CD14-positive monocyte (primary cell): ENCODE data around the gene TMEM19. TPM values are rescaled to one million over a fixed set of nuclear protein-coding genes. Genes with fewer than 3 reads are reported as not detected.

Experiments
- DNase-seq, 3 donors: peaks; one replicate each; pipeline ENCODE4 v3.0.0-alpha.2; 2011 to 2022
- H2AFZ ChIP-seq: 2 replicates; pipeline ENCODE4 v1.6.0; 2012; ENCODE audit warnings: mild to moderate bottlenecking, low read depth, low read length, inconsistent platforms; ENCODE audit not compliant: insufficient read depth, poor library complexity, severe bottlenecking
- H3K27ac ChIP-seq, 2 donors: 1 replicate in 1 of 2; 2 replicates in 1 of 2; pipeline ENCODE4 v1.5.1; 2012 to 2013; ENCODE audit warnings: low read length in 2 of 2, control low read depth in 1 of 2, inconsistent platforms in 1 of 2, low read depth in 1 of 2, mild to moderate bottlenecking in 1 of 2
- H3K27me3 ChIP-seq, 2 donors: one replicate each; pipeline versions ENCODE4 v1.6.0 to v1.6.1; 2011 to 2013; ENCODE audit warnings: low read length in 2 of 2; ENCODE audit not compliant: control insufficient read depth in 2 of 2, insufficient read depth in 2 of 2
- H3K36me3 ChIP-seq, 2 donors: replicated peaks in 1 of 2; 1 replicate in 1 of 2; 2 replicates in 1 of 2; pipeline versions ENCODE4 v1.5.1 to v1.6.1; 2012 to 2013; ENCODE audit warnings: low read length in 2 of 2, control low read depth in 1 of 2, inconsistent platforms in 1 of 2, mild to moderate bottlenecking in 1 of 2; ENCODE audit not compliant: insufficient read depth in 2 of 2, control insufficient read depth in 1 of 2
- H3K4me1 ChIP-seq, 2 donors: 1 replicate in 1 of 2; 2 replicates in 1 of 2; pipeline versions ENCODE4 v1.5.1 to v1.6.1; 2012 to 2013; ENCODE audit warnings: low read length in 2 of 2, control low read depth in 1 of 2, inconsistent platforms in 1 of 2, mild to moderate bottlenecking in 1 of 2, moderate library complexity in 1 of 2; ENCODE audit not compliant: insufficient read depth in 2 of 2, control insufficient read depth in 1 of 2
- H3K4me2 ChIP-seq: replicated peaks from 2 replicates; pipeline ENCODE3; 2012; ENCODE audit warnings: low read length, moderate library complexity, mild to moderate bottlenecking; ENCODE audit not compliant: poor library complexity, severe bottlenecking; ENCODE audit errors: extremely low read depth
- H3K4me3 ChIP-seq, 3 experiments: fragments of 200-600 bp in 1 of 3; sonication (generic) in 1 of 3; replicated peaks in 1 of 3; 1 replicate in 2 of 3; 2 replicates in 1 of 3; pipeline ENCODE4 v1.5.1; 2011 to 2013; ENCODE audit warnings: low read length in 3 of 3, mild to moderate bottlenecking in 3 of 3, control low read depth in 2 of 3, low read depth in 2 of 3, inconsistent platforms in 1 of 3, moderate library complexity in 1 of 3
- H3K79me2 ChIP-seq: 2 replicates; pipeline ENCODE4 v1.6.0; 2012; ENCODE audit warnings: mild to moderate bottlenecking, control low read depth, inconsistent platforms, low read length, moderate library complexity; ENCODE audit not compliant: insufficient read depth
- H3K9ac ChIP-seq: 2 replicates; pipeline ENCODE4 v1.6.0; 2017; ENCODE audit warnings: low read length, mild to moderate bottlenecking; ENCODE audit not compliant: insufficient read depth, poor library complexity, severe bottlenecking
- H3K9me3 ChIP-seq, 2 donors: replicated peaks in 1 of 2; 1 replicate in 1 of 2; 2 replicates in 1 of 2; pipeline versions ENCODE4 v1.5.1 to v1.6.1; 2012 to 2013; ENCODE audit warnings: low read length in 2 of 2, control low read depth in 1 of 2; ENCODE audit not compliant: control insufficient read depth in 1 of 2, insufficient read depth in 1 of 2
- H4K20me1 ChIP-seq: 2 replicates; pipeline ENCODE4 v1.6.0; 2012; ENCODE audit warnings: mild to moderate bottlenecking, low read length, control low read depth, moderate library complexity; ENCODE audit not compliant: insufficient read depth
- H3K27ac Mint-ChIP-seq, 7 donors: one replicate each; pipeline ENCODE4 v1.8.0; 2020; ENCODE audit warnings: mild to moderate bottlenecking in 7 of 7, mixed read lengths in 7 of 7, moderate library complexity in 6 of 7, inconsistent platforms in 2 of 7
- H3K27me3 Mint-ChIP-seq, 3 donors: one replicate each; pipeline ENCODE4 v1.8.0; 2021 to 2022; ENCODE audit warnings: low read depth in 3 of 3, mild to moderate bottlenecking in 3 of 3, mixed read lengths in 3 of 3, moderate library complexity in 3 of 3, inconsistent platforms in 1 of 3
- H3K36me3 Mint-ChIP-seq, 2 donors: one replicate each; pipeline ENCODE4 v1.8.0; 2020; ENCODE audit warnings: mixed read lengths in 2 of 2, inconsistent platforms in 1 of 2, mild to moderate bottlenecking in 1 of 2
- H3K4me1 Mint-ChIP-seq: one replicate; pipeline ENCODE4 v1.8.0; 2020; ENCODE audit warnings: mild to moderate bottlenecking, mixed read lengths
- H3K4me3 Mint-ChIP-seq, 2 donors: one replicate each; pipeline ENCODE4 v1.8.0; 2020; ENCODE audit warnings: mild to moderate bottlenecking in 2 of 2, mixed read lengths in 2 of 2, moderate library complexity in 1 of 2
- H3K9me3 Mint-ChIP-seq, 7 donors: one replicate each; pipeline ENCODE4 v1.8.0; 2020 to 2022; ENCODE audit warnings: mixed read lengths in 7 of 7, mild to moderate bottlenecking in 6 of 7, moderate library complexity in 6 of 7, inconsistent platforms in 2 of 7
- CTCF ChIP-seq: fragments of 200-600 bp; IDR thresholded peaks from one replicate; pipeline ENCODE4 v1.8.0; 2022; ENCODE audit warnings: antibody characterized with exemption, mild to moderate bottlenecking
- WGBS: methylation state at CpG from one replicate; pipeline ENCODE4 v1.1.5; 2013; ENCODE audit warnings: missing lambda C conversion rate; ENCODE audit not compliant: insufficient coverage; 5-methylcytosine and 5-hydroxymethylcytosine counted together
- intact Hi-C, 2 donors: fragments of 100-400 bp; cut with micrococcal nuclease; formaldehyde crosslinking; loops; one replicate each; pipeline versions ENCODE4 v1.15.0 to v1.15.1; 2023
- polyA plus RNA-seq, 3 donors: library from polyadenylated mRNA; depleted of rRNA in 1 of 3; unstranded in 2 of 3; stranded (reverse) in 1 of 3; fragments of 300-500 nt in 2 of 3; fragments of >200 nt in 1 of 3; fragmentation: Illumina TruSeq in 2 of 3; gene quantifications; 1 replicate in 2 of 3; 2 replicates in 1 of 3; pipeline ENCODE4 v1.2.3, GENCODE V29; 2012 to 2021

Gene TMEM19
- polyA plus RNA-seq, 3 donors: 9.1 to 39.7 (median 25.4) TPM

GRCh38 chr12:71642264-71642663 is 43.6 kb upstream of the TMEM19 start:
- peaks cover 71 to 81% of the 10 kb centered on the region in 2 donors for H3K36me3 Mint-ChIP-seq
- no peak for TF ChIP-seq CTCF
- intact Hi-C loops: loop anchor here in 1 of 2 donors (10.0 kb wide), 1 partner anchor 113 kb away; the partner anchor contains the start of gene RAB21
- H3K4me3 Mint-ChIP-seq: no peak overlapping the region
- peaks cover 79 to 96% of the 10 kb centered on the region in 2 donors for H3K36me3 ChIP-seq
- peaks cover 8 to 21% of the 10 kb centered on the region in 2 donors for H3K4me1 ChIP-seq
- no peaks in the 10 kb centered on the region for H3K27me3 ChIP-seq
- H3K27ac ChIP-seq: peak overlapping the region in 1 of 2 donors; percentile 4
- peaks cover 13% of the 10 kb centered on the region for H3K4me1 Mint-ChIP-seq
- H3K79me2 ChIP-seq: peaks cover 72% of the 10 kb centered on the region
- no CpG with 5 or more reads among the region's 2 CpGs for WGBS
- DNase-seq: no peak
- no peak overlapping the region for H3K9ac ChIP-seq
- no peak overlapping the region for H3K4me2 ChIP-seq
- peaks cover 0 to 2% (median 0%) of the 10 kb centered on the region in 3 donors for H3K27me3 Mint-ChIP-seq
- H3K9me3 Mint-ChIP-seq: no peaks in the 10 kb centered on the region
- H4K20me1 ChIP-seq: peaks cover 90% of the 10 kb centered on the region
- no peak overlapping the region for H2AFZ ChIP-seq
- no peak overlapping the region for H3K4me3 ChIP-seq
- no peak overlapping the region for H3K27ac Mint-ChIP-seq
- H3K9me3 ChIP-seq: no peaks in the 10 kb centered on the region

- Mint-ChIP-seq H3K4me1 (peaks cover 23% of the 10 kb centered on the region), H3K4me3 (peak overlapping the region in 1 of 2 donors; percentile 67), H3K9me3 (no peaks in the 10 kb centered on the region), H3K36me3 (peaks cover 50 to 67% of the 10 kb centered on the region in 2 donors), H3K27ac (peak overlapping the region in 6 of 7 donors; percentile 37 to 85 (median 73)), H3K27me3 (peaks cover 0 to 2% (median 0%) of the 10 kb centered on the region in 3 donors)
- H3K4me2 ChIP-seq: peak overlapping the region; percentile 33
- intact Hi-C loops: loop anchor here in 1 of 2 donors (10.0 kb wide), 1 partner anchor 110 kb away; the partner anchor contains the start of gene RAB21
- no peak overlapping the region for H2AFZ ChIP-seq
- peak overlapping the region in 1 of 3 experiments; percentile 41 for H3K4me3 ChIP-seq
- peaks cover 60 to 80% of the 10 kb centered on the region in 2 donors for H3K36me3 ChIP-seq
- TF ChIP-seq CTCF: no peak
- H3K27ac ChIP-seq: peak overlapping the region in 1 of 2 donors; percentile 68
- H3K27me3 ChIP-seq: no peaks in the 10 kb centered on the region
- peaks cover 88% of the 10 kb centered on the region for H3K79me2 ChIP-seq
- DNase-seq: peak; percentile 39 to 79 (median 75)
- H3K9me3 ChIP-seq: no peaks in the 10 kb centered on the region
- H3K9ac ChIP-seq: no peak overlapping the region
- 14% methylated on average over 3 of the region's 3 CpGs for WGBS
- peaks cover 17 to 33% of the 10 kb centered on the region in 2 donors for H3K4me1 ChIP-seq
- peaks cover 91% of the 10 kb centered on the region for H4K20me1 ChIP-seq
These were observed 40.6 kb upstream of the TMEM19 start for GRCh38 chr12:71645268-71645667.
